HEK293T (cell line): ENCODE data around the gene ING4.

Source experiments
- BHLHE40 ChIP-seq: fragments of 450-650 bp; IDR thresholded peaks from 2 replicates; pipeline ENCODE4 v1.6.1; 2016; ENCODE audit warnings: mild to moderate bottlenecking, moderate library complexity, borderline replicate concordance
- CTBP1 ChIP-seq: fragments of 450-650 bp; IDR thresholded peaks from 2 replicates; pipeline ENCODE4 v1.6.1; 2016; ENCODE audit warnings: borderline replicate concordance
- ELF4 ChIP-seq: fragments of 450-650 bp; IDR thresholded peaks from 2 replicates; pipeline ENCODE4 v1.6.1; 2017; ENCODE audit warnings: antibody characterized with exemption
- FOXK2 ChIP-seq: fragments of 450-650 bp; IDR thresholded peaks from 2 replicates; pipeline ENCODE4 v1.6.1; 2016; ENCODE audit warnings: mild to moderate bottlenecking
- FOXM1 ChIP-seq: fragments of 450-650 bp; IDR thresholded peaks from 2 replicates; pipeline ENCODE4 v1.6.1; 2017; ENCODE audit warnings: mild to moderate bottlenecking, borderline replicate concordance
- HDGF ChIP-seq: fragments of 450-650 bp; IDR thresholded peaks from 2 replicates; pipeline ENCODE4 v1.6.1; 2017; ENCODE audit warnings: antibody characterized with exemption, borderline replicate concordance
- LEF1 ChIP-seq: fragments of 450-650 bp; IDR thresholded peaks from 2 replicates; pipeline ENCODE4 v1.6.1; 2017; ENCODE audit warnings: mild to moderate bottlenecking, borderline replicate concordance
- PKNOX1 ChIP-seq: fragments of 450-650 bp; IDR thresholded peaks from 2 replicates; pipeline ENCODE4 v1.6.1; 2016
- SP1 ChIP-seq: fragments of 450-650 bp; IDR thresholded peaks from 2 replicates; pipeline ENCODE4 v1.6.1; 2017
- SUZ12 ChIP-seq: fragments of 450-650 bp; IDR thresholded peaks from 2 replicates; pipeline ENCODE4 v1.6.1; 2016; ENCODE audit warnings: mild to moderate bottlenecking
- TARDBP ChIP-seq: fragments of 450-650 bp; IDR thresholded peaks from 2 replicates; pipeline ENCODE4 v1.6.1; 2016
- ZNF384 ChIP-seq: fragments of 450-650 bp; IDR thresholded peaks from 2 replicates; pipeline ENCODE4 v1.6.1; 2016

DNA sequence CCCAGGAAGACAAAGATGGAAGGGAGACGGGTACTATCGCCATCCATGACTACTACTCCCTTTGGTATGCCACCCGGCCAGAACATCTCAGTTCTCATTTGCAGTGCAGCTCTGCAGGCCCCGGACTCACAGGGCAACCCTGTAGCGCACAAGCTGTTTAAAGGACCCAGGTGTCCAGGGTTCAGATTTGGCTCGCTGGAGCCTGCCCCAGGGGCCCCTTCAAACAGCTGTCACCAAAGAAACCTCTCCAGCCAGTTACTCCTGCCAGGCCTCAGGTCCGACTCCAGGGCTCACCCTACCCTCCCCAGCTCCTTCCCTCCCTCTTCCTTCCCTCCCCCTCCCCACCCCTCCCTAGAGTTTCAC, 50.3 kb downstream of the ING4 start:
- no peak for TF ChIP-seq SP1
- no peak for TF ChIP-seq PKNOX1
- no peak for TF ChIP-seq FOXM1
- TF ChIP-seq CTBP1, result no peak
- no peak for TF ChIP-seq ELF4
- TF ChIP-seq TARDBP, result no peak
- no peak for TF ChIP-seq SUZ12
- no peak for TF ChIP-seq ZNF384
- TF ChIP-seq FOXK2, result no peak
- TF ChIP-seq LEF1, result no peak
- no peak for TF ChIP-seq HDGF
- no peak for TF ChIP-seq BHLHE40
